SK-N-SH (cell line): ENCODE data around the gene CCDC171. TPM values are rescaled to one million over a fixed set of nuclear protein-coding genes. Genes with fewer than 3 reads are reported as not detected.
"Not testable (repeated sequence)": the region's sequence is repeated elsewhere in the genome, so short reads cannot be mapped to it uniquely, and the experiment has no call there.

Experiments
- CTCF ChIA-PET: fragments of 300-600, 350-600 bp; formaldehyde crosslinking; extraction: SDS; loops from one replicate; lab custom pipeline; 2021; lab: Yijun Ruan, JAX
- POLR2A ChIA-PET: fragments of 350-600 bp; sonication (Branson Sonifier 250); formaldehyde crosslinking; extraction: SDS; loops from one replicate; lab custom pipeline; 2020; ENCODE audit warnings: antibody characterized with exemption, inconsistent platforms; lab: Yijun Ruan, JAX
- DNase-seq: peaks from one replicate; pipeline ENCODE4 v3.0.0; 2012
- H2AFZ ChIP-seq: fragments of 200-600 bp; sonication (generic); 2 replicates; pipeline ENCODE4 v1.8.1; 2016; ENCODE audit warnings: antibody characterized with exemption, mild to moderate bottlenecking, low read depth
- H3F3A ChIP-seq: fragments of 200-600 bp; sonication (generic); replicated peaks from 2 replicates; pipeline ENCODE3; 2016; ENCODE audit warnings: antibody characterized with exemption, mild to moderate bottlenecking; ENCODE audit not compliant: insufficient read depth
- H3K27ac ChIP-seq, 2 experiments: fragments of 200-500 bp in 1 of 2; fragments of 200-600 bp in 1 of 2; sonication (Bioruptor generic) in 1 of 2; sonication (generic), shearing (Covaris generic) in 1 of 2; 2 replicates each; pipeline versions ENCODE4 v1.5.1 to v1.6.1; 2014 to 2016; ENCODE audit warnings: low read depth in 2 of 2, inconsistent platforms in 1 of 2, low read length in 1 of 2, mild to moderate bottlenecking in 1 of 2, mixed read lengths in 1 of 2
- H3K27me3 ChIP-seq: fragments of 200-600 bp; sonication (generic), shearing (Covaris generic); 2 replicates; pipeline ENCODE4 v1.6.1; 2016; ENCODE audit warnings: mixed run types; ENCODE audit not compliant: insufficient read depth
- H3K36me3 ChIP-seq, 2 experiments: fragments of 200-500 bp in 1 of 2; fragments of 200-600 bp in 1 of 2; sonication (Bioruptor generic) in 1 of 2; sonication (generic) in 1 of 2; replicated peaks in 1 of 2; 2 replicates each; pipeline versions ENCODE3 to v1.5.1; 2014 to 2016; ENCODE audit warnings: low read length in 1 of 2, mild to moderate bottlenecking in 1 of 2; ENCODE audit not compliant: insufficient read depth in 2 of 2, control insufficient read depth in 1 of 2
- H3K4me1 ChIP-seq, 2 experiments: fragments of 200-500 bp in 1 of 2; fragments of 200-600 bp in 1 of 2; sonication (Bioruptor generic) in 1 of 2; sonication (generic), shearing (Covaris generic) in 1 of 2; 2 replicates each; pipeline versions ENCODE4 v1.5.1 to v1.6.1; 2014 to 2016; ENCODE audit warnings: low read depth in 1 of 2, low read length in 1 of 2, mixed run types in 1 of 2; ENCODE audit not compliant: insufficient read depth in 2 of 2, control insufficient read depth in 1 of 2
- H3K4me2 ChIP-seq: fragments of 200-600 bp; sonication (generic), shearing (Covaris generic); 2 replicates; pipeline ENCODE4 v1.6.1; 2017; ENCODE audit warnings: mixed run types
- H3K4me3 ChIP-seq, 2 experiments: fragments of 200-500 bp in 1 of 2; fragments of 200-600 bp in 1 of 2; sonication (Bioruptor generic) in 1 of 2; sonication (generic), shearing (Covaris generic) in 1 of 2; 2 replicates each; pipeline versions ENCODE4 v1.5.1 to v1.8.1; 2014 to 2016; ENCODE audit warnings: low read depth in 2 of 2, inconsistent platforms in 1 of 2, low read length in 1 of 2, mild to moderate bottlenecking in 1 of 2, mixed read lengths in 1 of 2, moderate library complexity in 1 of 2
- H3K79me2 ChIP-seq: fragments of 200-600 bp; sonication (generic); 2 replicates; pipeline ENCODE4 v1.8.1; 2017; ENCODE audit warnings: mild to moderate bottlenecking; ENCODE audit not compliant: insufficient read depth
- H3K9ac ChIP-seq: fragments of 200-600 bp; sonication (generic); 2 replicates; pipeline ENCODE4 v1.6.1; 2017; ENCODE audit warnings: mixed run types
- H3K9me2 ChIP-seq: fragments of 200-600 bp; sonication (generic); 2 replicates; pipeline ENCODE4 v1.6.1; 2017; ENCODE audit warnings: mixed run types
- H3K9me3 ChIP-seq: fragments of 200-600 bp; sonication (generic); 2 replicates; pipeline ENCODE4 v1.6.1; 2017; ENCODE audit warnings: mixed run types, mild to moderate bottlenecking, moderate library complexity
- H4K20me1 ChIP-seq: fragments of 200-600 bp; sonication (generic); 2 replicates; pipeline ENCODE4 v1.6.1; 2017; ENCODE audit warnings: mild to moderate bottlenecking, mixed run types; ENCODE audit not compliant: insufficient read depth
- FOSL2 ChIP-seq: IDR thresholded peaks from 2 replicates; pipeline ENCODE4 v1.4.0; 2012; ENCODE audit warnings: low read depth, mild to moderate bottlenecking, moderate library complexity, borderline replicate concordance
- FOXM1 ChIP-seq: IDR thresholded peaks from 2 replicates; pipeline ENCODE4 v1.4.0; 2012; ENCODE audit warnings: low read depth, mild to moderate bottlenecking
- JUND ChIP-seq: IDR thresholded peaks from 2 replicates; pipeline ENCODE4 v1.4.0; 2012
- NFIC ChIP-seq: IDR thresholded peaks from 2 replicates; pipeline ENCODE4 v1.4.0; 2012; ENCODE audit warnings: borderline replicate concordance
- RFX5 ChIP-seq: IDR thresholded peaks from 2 replicates; pipeline ENCODE4 v1.6.1; 2012; ENCODE audit warnings: mild to moderate bottlenecking, improper control_type of control experiment, low read length
- RXRA ChIP-seq: IDR thresholded peaks from 2 replicates; pipeline ENCODE4 v1.4.0; 2012; ENCODE audit warnings: low read depth, mild to moderate bottlenecking, borderline replicate concordance
- SMC3 ChIP-seq: IDR thresholded peaks from 2 replicates; pipeline ENCODE4 v1.6.1; 2012; ENCODE audit warnings: low read depth, low read length, improper control_type of control experiment
- TCF12 ChIP-seq: IDR thresholded peaks from 2 replicates; pipeline ENCODE4 v1.4.0; 2012
- TEAD4 ChIP-seq: IDR thresholded peaks from 2 replicates; pipeline ENCODE4 v1.4.0; 2012; ENCODE audit warnings: mild to moderate bottlenecking, borderline replicate concordance; ENCODE audit not compliant: insufficient read depth
- WGBS: methylation state at CpG from one replicate; pipeline ENCODE4 v1.1.6; 2017; ENCODE audit warnings: low lambda C conversion rate; 5-methylcytosine and 5-hydroxymethylcytosine counted together
- polyA plus RNA-seq, 3 experiments: library from polyadenylated mRNA; depleted of rRNA; stranded (reverse); fragments of >200 nt; gene quantifications; 2 replicates each; pipeline ENCODE4 v1.2.3, GENCODE V29; 2012
- TF ChIP-seq, protein P1 (sequence below): fragments of 200-600 bp; sonication (generic); IDR thresholded peaks from 2 replicates; pipeline ENCODE4 v1.6.1; 2017; ENCODE audit warnings: antibody characterized with exemption, mild to moderate bottlenecking, moderate library complexity
- TF ChIP-seq, protein P2 (sequence below): IDR thresholded peaks from 2 replicates; pipeline ENCODE4; 2012

Gene CCDC171
- polyA plus RNA-seq, 1 of the 3 experiments (the other 2 are of a cell fraction) = 0.54 TPM

DNA sequence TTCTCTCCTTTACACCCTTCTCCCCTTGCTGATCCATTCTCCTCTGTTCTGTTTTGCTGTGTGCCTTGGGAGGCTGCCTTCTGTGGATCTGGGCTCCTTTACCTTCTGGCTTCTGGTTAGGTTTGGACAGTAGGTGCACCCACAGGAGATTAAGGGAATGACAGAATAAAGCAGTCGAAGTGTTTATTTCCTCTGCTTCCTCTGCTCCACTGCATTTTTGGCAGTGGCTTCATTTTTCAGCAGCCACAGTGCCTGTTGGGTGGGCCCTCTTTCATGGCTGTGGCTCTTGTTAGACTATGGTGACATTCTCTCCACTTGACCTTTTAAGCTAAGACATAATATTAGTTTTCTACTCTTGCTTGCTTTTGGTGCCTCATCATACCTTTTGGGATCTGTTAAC lies 144.1 kb downstream of the CCDC171 start:
- Histone ChIP-seq H3K9me2 (no peaks in the 10 kb centered on the region), H3K27me3 (no peaks in the 10 kb centered on the region), H3K9ac (no peak overlapping the region), H3K4me1 (peaks cover 0 to 4% of the 10 kb centered on the region in 2 experiments; a peak in 2 of 4 replicates), H4K20me1 (no peaks in the 10 kb centered on the region), H3F3A (peaks cover 11% of the 10 kb centered on the region), H3K27ac (peak overlapping the region; percentile 11 to 83; a peak in 3 of 4 replicates), H2AFZ (peak overlapping the region; percentile 23; the same call in 1 of the 2 replicates), H3K9me3 (no peaks in the 10 kb centered on the region), H3K4me2 (peak overlapping the region; percentile 35; the same call in 1 of the 2 replicates), H3K4me3 (no peak overlapping the region), H3K79me2 (no peaks in the 10 kb centered on the region), H3K36me3 (no peaks in the 10 kb centered on the region)
- CTCF ChIA-PET = no interaction called here
- DNase-seq = no peak
- POLR2A ChIA-PET = no interaction called here
- TF ChIP-seq, protein P1, sequence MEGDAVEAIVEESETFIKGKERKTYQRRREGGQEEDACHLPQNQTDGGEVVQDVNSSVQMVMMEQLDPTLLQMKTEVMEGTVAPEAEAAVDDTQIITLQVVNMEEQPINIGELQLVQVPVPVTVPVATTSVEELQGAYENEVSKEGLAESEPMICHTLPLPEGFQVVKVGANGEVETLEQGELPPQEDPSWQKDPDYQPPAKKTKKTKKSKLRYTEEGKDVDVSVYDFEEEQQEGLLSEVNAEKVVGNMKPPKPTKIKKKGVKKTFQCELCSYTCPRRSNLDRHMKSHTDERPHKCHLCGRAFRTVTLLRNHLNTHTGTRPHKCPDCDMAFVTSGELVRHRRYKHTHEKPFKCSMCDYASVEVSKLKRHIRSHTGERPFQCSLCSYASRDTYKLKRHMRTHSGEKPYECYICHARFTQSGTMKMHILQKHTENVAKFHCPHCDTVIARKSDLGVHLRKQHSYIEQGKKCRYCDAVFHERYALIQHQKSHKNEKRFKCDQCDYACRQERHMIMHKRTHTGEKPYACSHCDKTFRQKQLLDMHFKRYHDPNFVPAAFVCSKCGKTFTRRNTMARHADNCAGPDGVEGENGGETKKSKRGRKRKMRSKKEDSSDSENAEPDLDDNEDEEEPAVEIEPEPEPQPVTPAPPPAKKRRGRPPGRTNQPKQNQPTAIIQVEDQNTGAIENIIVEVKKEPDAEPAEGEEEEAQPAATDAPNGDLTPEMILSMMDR = 0 out of 2 replicates have a peak, but pooled peaks have one; percentile 11
- TF ChIP-seq FOXM1 = no peak
- 19% methylated on average over 1 of the region's 1 CpG for WGBS

DNA sequence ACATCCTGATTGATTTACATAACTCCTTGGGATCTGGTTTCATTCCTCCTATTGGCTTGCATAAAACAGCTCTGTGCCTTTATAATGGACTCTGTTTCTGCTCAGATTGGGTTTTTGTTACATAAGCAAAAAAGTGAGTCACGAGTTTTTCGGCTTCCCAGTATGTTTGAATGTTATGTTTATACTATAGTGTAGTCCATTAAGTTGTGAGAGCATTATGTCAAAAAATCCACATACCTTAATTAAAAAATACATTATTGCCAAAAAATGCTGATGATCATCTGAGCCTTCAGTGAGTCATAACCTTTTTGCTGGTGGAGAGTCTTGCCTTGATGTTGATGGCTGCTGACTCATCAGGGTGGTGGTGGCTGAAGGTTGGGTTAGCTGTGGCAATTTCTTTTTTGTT lies 144.6 kb downstream of the CCDC171 start:
- H3K27ac ChIP-seq = peak overlapping the region; percentile 11 to 83; a peak in 3 of 4 replicates

DNA sequence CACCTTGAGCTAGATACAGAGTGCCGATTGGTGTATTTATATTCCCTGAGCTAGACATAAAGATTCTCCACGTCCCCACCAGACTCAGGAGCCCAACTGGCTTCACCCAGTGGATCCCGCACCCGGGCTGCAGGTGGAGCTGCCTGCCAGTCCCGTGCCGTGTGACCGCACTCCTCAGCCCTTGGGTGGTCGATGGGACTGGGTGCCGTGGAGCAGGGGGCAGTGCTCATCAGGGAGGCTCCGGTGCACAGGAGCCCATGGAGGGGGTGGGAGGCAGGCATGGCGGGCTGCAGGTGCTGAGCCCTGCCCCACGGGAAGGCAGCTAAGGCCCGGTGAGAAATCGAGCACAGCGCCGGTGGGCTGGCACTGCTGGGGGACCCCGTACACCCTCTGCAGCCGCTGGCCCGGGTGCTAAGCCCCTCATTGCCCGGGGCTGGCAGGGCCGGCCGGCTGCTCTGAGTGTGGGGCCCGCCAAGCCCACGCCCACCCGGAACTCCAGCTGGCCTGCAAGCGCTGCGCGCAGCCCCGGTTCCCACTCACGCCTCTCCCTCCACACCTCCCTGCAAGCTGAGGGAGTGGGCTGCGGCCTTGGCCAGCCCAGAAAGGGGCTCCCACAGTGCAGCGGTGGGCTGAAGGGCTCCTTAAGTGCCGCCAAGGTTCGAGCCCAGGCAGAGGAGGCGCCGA lies 147.2 kb downstream of the CCDC171 start:
- 89% methylated on average over 9 of the region's 36 CpGs for WGBS
- H4K20me1 ChIP-seq, POLR2A ChIA-PET, DNase-seq, CTCF ChIA-PET, H3K36me3 ChIP-seq, H3K9me2 ChIP-seq, H2AFZ ChIP-seq, H3K4me3 ChIP-seq, H3K9me3 ChIP-seq, H3K4me2 ChIP-seq, H3K27me3 ChIP-seq, H3K9ac ChIP-seq, H3K27ac ChIP-seq, H3K4me1 ChIP-seq, H3K79me2 ChIP-seq: not testable (repeated sequence)
- peaks cover 11% of the 10 kb centered on the region for H3F3A ChIP-seq

More for the DNA sequence above, 144.6 kb downstream of the CCDC171 start:
- peaks cover 0 to 4% of the 10 kb centered on the region in 2 experiments; a peak in 2 of 4 replicates for H3K4me1 ChIP-seq
- peak overlapping the region; percentile 35; the same call in 1 of the 2 replicates for H3K4me2 ChIP-seq
- H3K79me2 ChIP-seq = no peaks in the 10 kb centered on the region
- H3K9ac ChIP-seq = no peak overlapping the region
- H2AFZ ChIP-seq = peak overlapping the region; percentile 23; the same call in 1 of the 2 replicates
- WGBS = 12% methylated on average over 2 of the region's 2 CpGs
- no peaks in the 10 kb centered on the region for H3K9me3 ChIP-seq
- no peak overlapping the region for H3K4me3 ChIP-seq
- H3F3A ChIP-seq = peaks cover 11% of the 10 kb centered on the region
- no peaks in the 10 kb centered on the region for H3K9me2 ChIP-seq
- POLR2A ChIA-PET = no interaction called here
- DNase-seq = no peak
- TF ChIP-seq FOSL2 = peak; percentile 95
- peak; percentile 66 for TF ChIP-seq TCF12
- TF ChIP-seq JUND = peak; percentile 90
- no peak for TF ChIP-seq RFX5
- peak; percentile 67 for TF ChIP-seq TEAD4
- TF ChIP-seq FOXM1 = no peak
- no peak for TF ChIP-seq SMC3
- no peak for TF ChIP-seq RXRA
- TF ChIP-seq, protein P2, sequence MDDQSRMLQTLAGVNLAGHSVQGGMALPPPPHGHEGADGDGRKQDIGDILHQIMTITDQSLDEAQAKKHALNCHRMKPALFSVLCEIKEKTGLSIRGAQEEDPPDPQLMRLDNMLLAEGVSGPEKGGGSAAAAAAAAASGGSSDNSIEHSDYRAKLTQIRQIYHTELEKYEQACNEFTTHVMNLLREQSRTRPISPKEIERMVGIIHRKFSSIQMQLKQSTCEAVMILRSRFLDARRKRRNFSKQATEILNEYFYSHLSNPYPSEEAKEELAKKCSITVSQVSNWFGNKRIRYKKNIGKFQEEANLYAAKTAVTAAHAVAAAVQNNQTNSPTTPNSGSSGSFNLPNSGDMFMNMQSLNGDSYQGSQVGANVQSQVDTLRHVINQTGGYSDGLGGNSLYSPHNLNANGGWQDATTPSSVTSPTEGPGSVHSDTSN = peak; percentile 60
- peak; percentile 77; the same call in 1 of the 2 replicates for TF ChIP-seq NFIC
- TF ChIP-seq, all 33 proteins: peak for 6
- no peaks in the 10 kb centered on the region for H3K27me3 ChIP-seq
- H3K36me3 ChIP-seq = no peaks in the 10 kb centered on the region
- CTCF ChIA-PET = no interaction called here
- H4K20me1 ChIP-seq = no peaks in the 10 kb centered on the region
